Measurements from ENCODE around the gene IFITM1. TPM values are rescaled to one million over a fixed set of nuclear protein-coding genes. Genes with fewer than 3 reads are reported as not detected.

IFITM1 gene
- total and polyA plus RNA-seq, 9 of the 15 experiments (the other 6 are each of a cell fraction or from before 2014, with no cell fraction given) = 691 to 5,579 (median 974) TPM

- TF ChIP-seq UBTF (IDR thresholded peaks at IDR 0.05; ENCODE audit: borderline replicate concordance in 1 of 2, low read depth in 2 of 2, low read length in 2 of 2) (no peak), SOX6 (IDR thresholded peaks at IDR 0.05) (no peak), MCM5 (IDR thresholded peaks at IDR 0.05; ENCODE audit: low read depth) (no peak), POLR2H (tag; IDR thresholded peaks at IDR 0.05; ENCODE audit: low read depth) (no peak), ZNF655 (CRISPR knock-in tag; IDR thresholded peaks at IDR 0.05) (0 out of 2 replicates have a peak, but pooled peaks have one; percentile 25), HMG20A (CRISPR knock-in tag; conservative IDR thresholded peaks at IDR 0.05) (no peak), DDX20 (tag; IDR thresholded peaks at IDR 0.05; ENCODE audit: low read depth) (no peak), TCF15 (CRISPR knock-in tag; IDR thresholded peaks at IDR 0.05) (no peak), TGIF2 (CRISPR knock-in tag; IDR thresholded peaks at IDR 0.05) (no peak), SIRT6 (IDR thresholded peaks at IDR 0.05; ENCODE audit: low read depth, low read length) (no peak), ZNF217 (CRISPR knock-in tag; IDR thresholded peaks at IDR 0.05) (no peak), NRF1 (conservative IDR thresholded peaks at IDR 0.05 in 1 of 2, IDR thresholded peaks at IDR 0.05 in 1 of 2) (peak; percentile 91 to 92), CREBBP (IDR thresholded peaks at IDR 0.05; ENCODE audit: low read depth, low read length) (no peak), ZNF785 (CRISPR knock-in tag; IDR thresholded peaks at IDR 0.05) (no peak), FOXJ2 (tag; IDR thresholded peaks at IDR 0.05) (no peak), ARID2 (IDR thresholded peaks at IDR 0.05) (no peak), ZNF707 (CRISPR knock-in tag; conservative IDR thresholded peaks at IDR 0.05) (no peak), ZNF512 (tag; IDR thresholded peaks at IDR 0.05) (no peak)
- TF ChIP-seq, protein P1, sequence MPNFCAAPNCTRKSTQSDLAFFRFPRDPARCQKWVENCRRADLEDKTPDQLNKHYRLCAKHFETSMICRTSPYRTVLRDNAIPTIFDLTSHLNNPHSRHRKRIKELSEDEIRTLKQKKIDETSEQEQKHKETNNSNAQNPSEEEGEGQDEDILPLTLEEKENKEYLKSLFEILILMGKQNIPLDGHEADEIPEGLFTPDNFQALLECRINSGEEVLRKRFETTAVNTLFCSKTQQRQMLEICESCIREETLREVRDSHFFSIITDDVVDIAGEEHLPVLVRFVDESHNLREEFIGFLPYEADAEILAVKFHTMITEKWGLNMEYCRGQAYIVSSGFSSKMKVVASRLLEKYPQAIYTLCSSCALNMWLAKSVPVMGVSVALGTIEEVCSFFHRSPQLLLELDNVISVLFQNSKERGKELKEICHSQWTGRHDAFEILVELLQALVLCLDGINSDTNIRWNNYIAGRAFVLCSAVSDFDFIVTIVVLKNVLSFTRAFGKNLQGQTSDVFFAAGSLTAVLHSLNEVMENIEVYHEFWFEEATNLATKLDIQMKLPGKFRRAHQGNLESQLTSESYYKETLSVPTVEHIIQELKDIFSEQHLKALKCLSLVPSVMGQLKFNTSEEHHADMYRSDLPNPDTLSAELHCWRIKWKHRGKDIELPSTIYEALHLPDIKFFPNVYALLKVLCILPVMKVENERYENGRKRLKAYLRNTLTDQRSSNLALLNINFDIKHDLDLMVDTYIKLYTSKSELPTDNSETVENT (CRISPR knock-in tag; IDR thresholded peaks at IDR 0.05) = no peak
Measured at GRCh38 chr11:297586-298405, 16.0 kb upstream of the IFITM1 start (continued).

Data from K562 (cell line).